Colonic mucosa (tissue), 4 donors: ENCODE measurements around the gene MT3. TPM values are rescaled to one million over a fixed set of nuclear protein-coding genes. Genes with fewer than 3 reads are reported as not detected.
A peak's percentile ranks its signal among the peaks of the same experiment; 100 is the strongest.

Experiments
- DNase-seq: peaks from one replicate; pipeline ENCODE4 v3.0.0-alpha.2; 2020
- H3K27ac ChIP-seq: fragments of 200-600 bp; one replicate; pipeline ENCODE4 v1.8.0; 2021
- H3K27me3 ChIP-seq: fragments of 200-600 bp; one replicate; pipeline ENCODE4 v1.8.0; 2021
- H3K36me3 ChIP-seq: fragments of 200-600 bp; one replicate; pipeline ENCODE4 v1.8.0; 2021
- H3K4me1 ChIP-seq: fragments of 200-600 bp; one replicate; pipeline ENCODE4 v1.8.0; 2021; ENCODE audit warnings: mild to moderate bottlenecking
- H3K4me3 ChIP-seq: fragments of 200-600 bp; one replicate; pipeline ENCODE4 v1.8.0; 2021
- H3K9ac ChIP-seq, 2 donors: one replicate each; pipeline ENCODE4 v1.7.0; 2013; ENCODE audit warnings: control low read depth in 2 of 2, low read depth in 2 of 2, low read length in 2 of 2
- H3K9me3 ChIP-seq: fragments of 200-600 bp; one replicate; pipeline ENCODE4 v1.8.0; 2021
- intact Hi-C: fragments of 100-400 bp; cut with DNase I; formaldehyde crosslinking; loops from one replicate; pipeline ENCODE4 v1.14.1; 2022
- total RNA-seq, 2 donors: library from RNA; stranded (reverse); fragmentation: NEBNext Ultra II Directional in 1 of 2; extraction: Animal tissue kit (Norgen Biotek cat#: 25700) in 1 of 2; gene quantifications; one replicate each; pipeline ENCODE4 v1.2.1, GENCODE V29; 2021
- TF ChIP-seq, protein P1 (sequence below): fragments of 200-600 bp; IDR thresholded peaks from one replicate; pipeline ENCODE4 v1.8.0; 2022; ENCODE audit warnings: antibody characterized with exemption, mild to moderate bottlenecking
- donor health status: healthy.
- donor health status: DM: no; HTN: no; CAD: no.
- donor health status: DM: no; HTN: no; CAD: no.

Gene MT3
- total RNA-seq, 2 donors from 2014 or later = 3.6 to 4.0 TPM

DNA sequence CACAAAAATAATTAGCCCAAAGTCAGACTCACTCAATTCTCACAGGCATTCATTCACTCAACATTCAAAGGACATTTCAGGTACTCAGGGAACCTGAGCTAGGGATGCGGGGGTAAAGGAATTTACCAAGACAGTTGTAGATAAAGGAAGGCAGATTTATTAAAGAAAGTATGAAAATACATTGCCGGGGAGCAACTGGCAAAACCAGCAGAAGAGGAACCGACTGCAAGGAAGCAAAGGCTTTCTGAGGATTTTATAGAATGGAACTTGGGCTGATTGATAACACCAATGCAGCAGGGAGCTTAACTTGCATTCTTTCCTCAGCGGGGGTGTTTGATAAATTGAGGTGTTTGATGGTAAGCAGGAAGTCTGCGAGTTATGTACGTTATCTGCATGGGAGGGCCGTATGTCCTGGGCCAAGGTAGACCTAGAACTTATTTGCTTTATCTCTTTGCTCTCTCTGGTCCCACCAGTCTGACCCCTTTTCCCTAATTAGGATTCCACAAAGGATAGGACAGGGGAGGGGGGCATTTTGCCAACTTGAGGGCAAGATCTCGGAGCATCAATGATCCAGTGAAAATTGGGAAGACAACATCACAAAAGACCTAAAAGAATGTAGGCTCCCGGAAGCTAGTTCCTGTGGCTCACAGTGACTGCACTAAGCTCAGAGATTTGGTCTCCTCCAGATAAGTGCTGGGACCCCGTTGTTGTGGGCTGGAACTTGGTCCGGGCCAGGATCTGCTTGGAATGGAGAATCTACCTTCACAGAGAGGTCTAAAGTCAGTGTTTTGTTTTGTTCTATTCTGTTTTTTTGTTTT lies 5.8 kb upstream of the MT3 start:
- no peaks in the 10 kb centered on the region for H3K4me1 ChIP-seq
- no peaks in the 10 kb centered on the region for H3K9me3 ChIP-seq
- H3K36me3 ChIP-seq = no peaks in the 10 kb centered on the region
- DNase-seq = no peak
- TF ChIP-seq, protein P1, sequence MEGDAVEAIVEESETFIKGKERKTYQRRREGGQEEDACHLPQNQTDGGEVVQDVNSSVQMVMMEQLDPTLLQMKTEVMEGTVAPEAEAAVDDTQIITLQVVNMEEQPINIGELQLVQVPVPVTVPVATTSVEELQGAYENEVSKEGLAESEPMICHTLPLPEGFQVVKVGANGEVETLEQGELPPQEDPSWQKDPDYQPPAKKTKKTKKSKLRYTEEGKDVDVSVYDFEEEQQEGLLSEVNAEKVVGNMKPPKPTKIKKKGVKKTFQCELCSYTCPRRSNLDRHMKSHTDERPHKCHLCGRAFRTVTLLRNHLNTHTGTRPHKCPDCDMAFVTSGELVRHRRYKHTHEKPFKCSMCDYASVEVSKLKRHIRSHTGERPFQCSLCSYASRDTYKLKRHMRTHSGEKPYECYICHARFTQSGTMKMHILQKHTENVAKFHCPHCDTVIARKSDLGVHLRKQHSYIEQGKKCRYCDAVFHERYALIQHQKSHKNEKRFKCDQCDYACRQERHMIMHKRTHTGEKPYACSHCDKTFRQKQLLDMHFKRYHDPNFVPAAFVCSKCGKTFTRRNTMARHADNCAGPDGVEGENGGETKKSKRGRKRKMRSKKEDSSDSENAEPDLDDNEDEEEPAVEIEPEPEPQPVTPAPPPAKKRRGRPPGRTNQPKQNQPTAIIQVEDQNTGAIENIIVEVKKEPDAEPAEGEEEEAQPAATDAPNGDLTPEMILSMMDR = no peak
- no peak overlapping the region for H3K27ac ChIP-seq
- H3K4me3 ChIP-seq = no peak overlapping the region
- intact Hi-C loops = no loop called here
- no peak overlapping the region for H3K9ac ChIP-seq
- no peaks in the 10 kb centered on the region for H3K27me3 ChIP-seq

DNA sequence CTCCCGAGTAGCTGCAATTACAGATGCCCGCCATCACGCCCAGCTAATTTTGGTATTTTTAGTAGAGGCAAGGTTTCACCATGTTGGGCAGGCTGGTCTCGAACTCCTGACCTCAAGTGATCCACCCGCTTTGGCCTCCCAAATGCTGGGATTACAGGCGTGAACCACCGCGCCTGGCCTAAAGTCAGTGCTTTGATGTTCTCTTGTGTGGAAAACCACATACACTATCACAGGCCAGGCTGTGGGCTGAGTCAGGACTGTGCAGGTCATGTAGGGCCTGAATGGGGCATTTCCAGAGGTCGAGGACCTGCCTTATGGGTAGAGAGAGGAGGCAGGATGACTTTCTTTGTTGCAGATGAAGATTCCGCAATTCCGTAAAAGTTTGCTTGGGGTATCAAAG lies 5.1 kb upstream of the MT3 start:
- intact Hi-C loops = no loop called here
- H3K4me1 ChIP-seq = no peaks in the 10 kb centered on the region

DNA sequence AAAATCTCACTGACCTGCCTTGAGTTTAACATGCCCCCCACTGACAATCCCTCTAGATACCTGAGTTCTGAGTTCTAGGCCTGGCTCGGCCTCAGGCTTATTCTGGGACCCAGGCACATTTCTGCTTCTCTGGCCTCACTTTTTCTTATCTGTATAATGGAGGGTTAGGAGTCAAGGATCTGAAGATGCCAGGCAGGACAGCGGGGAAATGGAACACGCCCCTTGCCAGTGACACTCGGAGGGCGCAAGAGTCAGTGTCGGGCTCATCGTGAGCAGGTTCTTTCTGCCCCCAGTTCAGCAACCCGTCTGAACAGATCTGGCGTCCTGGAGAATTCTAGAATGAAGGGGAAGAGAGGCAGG lies 567 bp upstream of the MT3 start:
- H3K9me3 ChIP-seq = no peaks in the 10 kb centered on the region
- peak overlapping the region; percentile 37 for H3K4me3 ChIP-seq
- H3K4me1 ChIP-seq = peaks cover 6% of the 10 kb centered on the region
- intact Hi-C loops = no loop called here
- H3K27me3 ChIP-seq = peaks cover 18% of the 10 kb centered on the region
- DNase-seq = no peak
- no peak overlapping the region for H3K9ac ChIP-seq
- no peaks in the 10 kb centered on the region for H3K36me3 ChIP-seq
- TF ChIP-seq, protein P1 = no peak
- no peak overlapping the region for H3K27ac ChIP-seq

More for the DNA sequence above, 5.1 kb upstream of the MT3 start:
- DNase-seq = no peak
- Histone ChIP-seq H3K27ac (no peak overlapping the region), H3K27me3 (peaks cover 6% of the 10 kb centered on the region), H3K4me3 (no peak overlapping the region), H3K36me3 (no peaks in the 10 kb centered on the region), H3K9me3 (no peaks in the 10 kb centered on the region), H3K9ac (no peak overlapping the region)
- TF ChIP-seq, protein P1 = no peak

DNA sequence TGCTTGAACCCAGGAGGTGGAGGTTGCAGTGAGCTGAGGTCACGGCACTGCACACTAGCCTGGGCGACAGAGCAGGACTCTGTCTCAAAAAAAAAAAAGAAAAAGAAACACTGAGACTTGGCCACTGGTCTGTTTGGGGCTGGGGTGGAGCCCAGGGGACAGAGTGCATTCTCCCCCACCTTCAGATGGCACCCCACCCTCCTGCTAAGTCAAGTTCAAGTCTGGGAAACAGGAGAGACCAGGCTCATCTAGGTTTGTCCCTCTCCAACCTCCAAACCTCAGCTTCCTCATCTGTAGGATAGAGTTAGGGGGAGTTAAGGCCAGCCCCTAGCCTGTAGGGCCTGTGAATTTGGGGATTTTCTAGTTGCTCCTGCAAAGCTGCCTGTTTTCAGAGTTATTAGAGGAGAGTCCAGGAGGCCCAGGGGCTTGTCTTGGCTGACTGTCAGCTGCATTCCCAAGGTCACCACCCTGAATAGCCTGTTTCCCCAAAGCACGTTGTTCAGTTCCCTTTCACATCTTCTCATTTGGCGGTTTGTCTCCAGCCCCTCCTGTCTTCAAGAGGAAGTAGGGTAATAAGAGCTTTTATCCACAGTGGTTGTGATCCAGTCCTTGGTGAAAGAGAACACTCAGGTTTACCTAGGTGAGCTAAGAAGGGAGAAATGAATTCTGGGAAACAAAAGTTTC lies 2.2 kb downstream of the MT3 start:
- DNase-seq = no peak
- intact Hi-C loops = no loop called here
- Histone ChIP-seq H3K4me1 (peaks cover 6% of the 10 kb centered on the region), H3K27ac (no peak overlapping the region), H3K27me3 (peaks cover 18% of the 10 kb centered on the region), H3K36me3 (no peaks in the 10 kb centered on the region), H3K9ac (no peak overlapping the region), H3K9me3 (no peaks in the 10 kb centered on the region), H3K4me3 (no peak overlapping the region)
- TF ChIP-seq, protein P1 = no peak

DNA sequence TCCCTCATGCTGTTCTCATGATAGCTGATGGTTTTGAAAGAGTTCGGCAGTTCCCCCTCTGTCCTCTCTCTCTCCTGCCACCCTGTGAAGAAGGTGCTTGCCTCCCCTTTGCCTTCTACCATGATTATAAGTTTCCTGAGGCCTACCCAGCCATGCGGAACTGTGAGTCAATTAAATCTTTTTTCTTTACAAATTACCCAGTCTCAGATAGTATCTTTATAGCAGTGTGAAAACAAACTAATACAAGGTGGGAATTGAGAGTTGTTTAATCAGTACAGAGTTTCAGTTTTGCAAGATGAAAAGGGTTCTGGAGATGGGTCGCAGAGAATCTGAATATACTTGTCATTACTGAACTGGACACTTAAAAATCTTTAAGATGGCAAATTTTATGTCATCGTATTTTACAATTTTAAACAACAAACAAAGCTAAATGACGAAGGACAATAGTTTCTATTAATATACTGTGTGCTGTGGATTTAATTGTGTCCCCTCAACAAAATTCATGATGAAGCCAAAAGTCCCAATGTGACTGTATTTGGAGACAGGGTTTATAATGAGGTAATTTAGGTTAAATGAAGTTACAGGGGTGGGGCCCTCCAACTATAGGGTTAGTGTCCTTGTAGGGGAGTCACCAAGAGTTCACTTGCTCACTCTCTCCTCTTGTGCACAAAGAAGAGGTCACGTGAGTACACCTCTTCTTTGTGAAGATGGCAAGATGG lies 4.4 kb downstream of the MT3 start:
- Histone ChIP-seq H3K4me3 (no peak overlapping the region), H3K9me3 (no peaks in the 10 kb centered on the region), H3K4me1 (peaks cover 6% of the 10 kb centered on the region), H3K9ac (no peak overlapping the region), H3K36me3 (no peaks in the 10 kb centered on the region), H3K27me3 (peaks cover 17% of the 10 kb centered on the region), H3K27ac (no peak overlapping the region)
- intact Hi-C loops = no loop called here
- TF ChIP-seq, protein P1 = no peak
- DNase-seq = no peak
